Activated naive CD8-positive, alpha-beta T cell treated with anti-CD3 and anti-CD28 coated beads for 36 hours (primary cell): ENCODE data around the gene USP3. TPM values are rescaled to one million over a fixed set of nuclear protein-coding genes. Genes with fewer than 3 reads are reported as not detected.

ENCODE experiments used
- DNase-seq: peaks from one replicate; pipeline ENCODE4 v3.0.0; 2021
- H3K27ac Mint-ChIP-seq: one replicate; pipeline ENCODE4 v1.8.0; 2022; ENCODE audit warnings: mild to moderate bottlenecking, moderate library complexity, mixed read lengths
- H3K27me3 Mint-ChIP-seq: one replicate; pipeline ENCODE4 v1.8.0; 2022; ENCODE audit warnings: mild to moderate bottlenecking, mixed read lengths
- H3K36me3 Mint-ChIP-seq: one replicate; pipeline ENCODE4 v1.8.0; 2021; ENCODE audit warnings: mild to moderate bottlenecking, mixed read lengths
- H3K4me1 Mint-ChIP-seq: one replicate; pipeline ENCODE4 v1.8.0; 2021; ENCODE audit warnings: mixed read lengths
- H3K4me3 Mint-ChIP-seq: one replicate; pipeline ENCODE4 v1.8.0; 2022; ENCODE audit warnings: mild to moderate bottlenecking, moderate library complexity, mixed read lengths
- H3K9me3 Mint-ChIP-seq: one replicate; pipeline ENCODE4 v1.8.0; 2022; ENCODE audit warnings: mixed read lengths
- total RNA-seq, 2 experiments: library from RNA; stranded (reverse); gene quantifications; one replicate each; pipeline ENCODE4 v1.2.3, GENCODE V29; 2021

Gene USP3
- total RNA-seq, 2 experiments from 2014 or later, result 42.2 to 46.0 TPM

- H3K27ac Mint-ChIP-seq, result no peak overlapping the region
- no peak for DNase-seq
- H3K4me3 Mint-ChIP-seq, result no peak overlapping the region
- peaks cover 5% of the 10 kb centered on the region for H3K9me3 Mint-ChIP-seq
- H3K4me1 Mint-ChIP-seq, result peaks cover 23% of the 10 kb centered on the region
- peaks cover 71% of the 10 kb centered on the region for H3K36me3 Mint-ChIP-seq
- H3K27me3 Mint-ChIP-seq, result no peaks in the 10 kb centered on the region
Measured at GRCh38 chr15:63587527-63587926, 83.1 kb downstream of the USP3 start.

GRCh38 chr15:63588826-63589225, 84.4 kb downstream of the USP3 start:
- Mint-ChIP-seq H3K27ac (peak overlapping the region; percentile 16), H3K9me3 (peaks cover 5% of the 10 kb centered on the region), H3K4me3 (no peak overlapping the region), H3K27me3 (no peaks in the 10 kb centered on the region), H3K36me3 (peaks cover 72% of the 10 kb centered on the region), H3K4me1 (peaks cover 34% of the 10 kb centered on the region)
- no peak for DNase-seq

- Mint-ChIP-seq H3K27ac (peak overlapping the region; percentile 80), H3K4me3 (no peak overlapping the region), H3K27me3 (no peaks in the 10 kb centered on the region), H3K36me3 (peaks cover 61% of the 10 kb centered on the region), H3K9me3 (no peaks in the 10 kb centered on the region), H3K4me1 (peaks cover 72% of the 10 kb centered on the region)
- DNase-seq, result peak; percentile 54
Measured at GRCh38 chr15:63593705-63594671, 89.6 kb downstream of the USP3 start.

GRCh38 chr15:63595065-63595464, 90.7 kb downstream of the USP3 start:
- Mint-ChIP-seq H3K27ac (peak overlapping the region; percentile 80), H3K27me3 (no peaks in the 10 kb centered on the region), H3K36me3 (peaks cover 52% of the 10 kb centered on the region), H3K4me1 (peaks cover 77% of the 10 kb centered on the region), H3K4me3 (no peak overlapping the region), H3K9me3 (no peaks in the 10 kb centered on the region)
- no peak for DNase-seq

- H3K4me1 Mint-ChIP-seq, result peaks cover 73% of the 10 kb centered on the region
- H3K4me3 Mint-ChIP-seq, result no peak overlapping the region
- no peaks in the 10 kb centered on the region for H3K27me3 Mint-ChIP-seq
- no peak for DNase-seq
- H3K27ac Mint-ChIP-seq, result peak overlapping the region; percentile 74
- peaks cover 46% of the 10 kb centered on the region for H3K36me3 Mint-ChIP-seq
- H3K9me3 Mint-ChIP-seq, result no peaks in the 10 kb centered on the region
Measured at GRCh38 chr15:63595688-63596087, 91.3 kb downstream of the USP3 start.

GRCh38 chr15:63596676-63597037, 92.3 kb downstream of the USP3 start:
- peak overlapping the region; percentile 36 for H3K27ac Mint-ChIP-seq
- H3K4me1 Mint-ChIP-seq, result peaks cover 69% of the 10 kb centered on the region
- no peaks in the 10 kb centered on the region for H3K27me3 Mint-ChIP-seq
- H3K4me3 Mint-ChIP-seq, result no peak overlapping the region
- DNase-seq, result peak; percentile 22
- H3K9me3 Mint-ChIP-seq, result no peaks in the 10 kb centered on the region
- H3K36me3 Mint-ChIP-seq, result peaks cover 38% of the 10 kb centered on the region

GRCh38 chr15:63597038-63597790, 92.8 kb downstream of the USP3 start, which contains the start of gene FBXL22:
Gene FBXL22 (plus strand): TSS chr15:63597387. CDS start chr15:63597393, 6 bp downstream.
- H3K4me3 Mint-ChIP-seq, result no peak within 1 kb of the TSS
- H3K27ac Mint-ChIP-seq, result peak within 1 kb of the TSS; percentile 92
- DNase-seq, result no peak
- H3K36me3 Mint-ChIP-seq, result peaks cover 34% of the 10 kb centered on the region
- H3K4me1 Mint-ChIP-seq, result peaks cover 69% of the 10 kb centered on the region
- no peaks in the 10 kb centered on the region for H3K27me3 Mint-ChIP-seq
- H3K9me3 Mint-ChIP-seq, result no peaks in the 10 kb centered on the region

- Mint-ChIP-seq H3K4me1 (peaks cover 70% of the 10 kb centered on the region), H3K27me3 (no peaks in the 10 kb centered on the region), H3K27ac (no peak overlapping the region), H3K4me3 (no peak overlapping the region), H3K36me3 (peaks cover 32% of the 10 kb centered on the region), H3K9me3 (no peaks in the 10 kb centered on the region)
- no peak for DNase-seq
Measured at GRCh38 chr15:63597821-63598220, 93.4 kb downstream of the USP3 start.

GRCh38 chr15:63598473-63599400, 94.3 kb downstream of the USP3 start:
- Mint-ChIP-seq H3K27me3 (no peaks in the 10 kb centered on the region), H3K4me1 (peaks cover 63% of the 10 kb centered on the region), H3K36me3 (peaks cover 23% of the 10 kb centered on the region), H3K27ac (peak overlapping the region; percentile 92), H3K9me3 (no peaks in the 10 kb centered on the region), H3K4me3 (peak overlapping the region; percentile 90)
- DNase-seq, result no peak

- H3K27ac Mint-ChIP-seq, result peak overlapping the region; percentile 92
Measured at GRCh38 chr15:63599401-63600000, 95.1 kb downstream of the USP3 start.

GRCh38 chr15:63600001-63600615, 95.7 kb downstream of the USP3 start:
- H3K27me3 Mint-ChIP-seq, result no peaks in the 10 kb centered on the region
- DNase-seq, result no peak
- peaks cover 52% of the 10 kb centered on the region for H3K4me1 Mint-ChIP-seq
- H3K4me3 Mint-ChIP-seq, result peak overlapping the region; percentile 90
- peak overlapping the region; percentile 92 for H3K27ac Mint-ChIP-seq
- H3K9me3 Mint-ChIP-seq, result no peaks in the 10 kb centered on the region
- peaks cover 9% of the 10 kb centered on the region for H3K36me3 Mint-ChIP-seq

More at GRCh38 chr15:63599401-63600000, 95.1 kb downstream of the USP3 start:
- Mint-ChIP-seq H3K9me3 (no peaks in the 10 kb centered on the region), H3K4me3 (peak overlapping the region; percentile 90), H3K4me1 (peaks cover 55% of the 10 kb centered on the region), H3K27me3 (no peaks in the 10 kb centered on the region), H3K36me3 (peaks cover 15% of the 10 kb centered on the region)
- peak; percentile 39 for DNase-seq

GRCh38 chr15:63600616-63601025, 96.2 kb downstream of the USP3 start:
- Mint-ChIP-seq H3K36me3 (peaks cover 7% of the 10 kb centered on the region), H3K27ac (peak overlapping the region; percentile 95), H3K4me3 (peak overlapping the region; percentile 90), H3K4me1 (peaks cover 52% of the 10 kb centered on the region), H3K9me3 (no peaks in the 10 kb centered on the region), H3K27me3 (no peaks in the 10 kb centered on the region)
- DNase-seq, result peak; percentile 96

GRCh38 chr15:63601026-63601703, 96.8 kb downstream of the USP3 start:
- no peaks in the 10 kb centered on the region for H3K27me3 Mint-ChIP-seq
- H3K36me3 Mint-ChIP-seq, result peaks cover 4% of the 10 kb centered on the region
- H3K4me3 Mint-ChIP-seq, result peak overlapping the region; percentile 89
- H3K27ac Mint-ChIP-seq, result peak overlapping the region; percentile 95
- peaks cover 53% of the 10 kb centered on the region for H3K4me1 Mint-ChIP-seq
- H3K9me3 Mint-ChIP-seq, result no peaks in the 10 kb centered on the region
- DNase-seq, result peak; percentile 62
